H9 (cell line): ENCODE measurements around the gene ZNF267. TPM values are rescaled to one million over a fixed set of nuclear protein-coding genes. Genes with fewer than 3 reads are reported as not detected.

Experiments
- DNase-seq: peaks from one replicate; pipeline ENCODE4 v3.0.0-alpha.2; 2017
- H2AFZ ChIP-seq: one replicate; pipeline ENCODE4 v1.6.1; 2013; ENCODE audit warnings: mild to moderate bottlenecking, low read length, control low read depth, moderate library complexity
- H2AK5ac ChIP-seq: 2 replicates; pipeline ENCODE4 v1.6.1; 2013; ENCODE audit warnings: low read length, control low read depth, mixed read lengths; ENCODE audit not compliant: insufficient read length
- H2BK120ac ChIP-seq: one replicate; pipeline ENCODE4 v1.6.1; 2013; ENCODE audit warnings: low read depth, mild to moderate bottlenecking, low read length, control low read depth, inconsistent platforms; ENCODE audit not compliant: poor library complexity, severe bottlenecking
- H2BK12ac ChIP-seq: 2 replicates; pipeline ENCODE4 v1.6.1; 2013; ENCODE audit warnings: low read length, control low read depth, mixed read lengths, low read depth; ENCODE audit not compliant: insufficient read length
- H2BK15ac ChIP-seq: 2 replicates; pipeline ENCODE4 v1.6.1; 2013; ENCODE audit warnings: low read depth, low read length, control low read depth
- H2BK20ac ChIP-seq: one replicate; pipeline ENCODE4 v1.6.1; 2013; ENCODE audit warnings: low read depth, mild to moderate bottlenecking, low read length, control low read depth, inconsistent platforms; ENCODE audit not compliant: poor library complexity, severe bottlenecking
- H2BK5ac ChIP-seq: 2 replicates; pipeline ENCODE4 v1.6.1; 2013; ENCODE audit warnings: low read length, control low read depth, mixed read lengths; ENCODE audit not compliant: insufficient read length
- H3K14ac ChIP-seq: 2 replicates; pipeline ENCODE4 v1.6.1; 2013; ENCODE audit warnings: low read length, control low read depth; ENCODE audit not compliant: insufficient read depth
- H3K18ac ChIP-seq: 2 replicates; pipeline ENCODE4 v1.6.1; 2013; ENCODE audit warnings: low read depth, mild to moderate bottlenecking, mixed read lengths, low read length, control low read depth; ENCODE audit not compliant: insufficient read length
- H3K23ac ChIP-seq: 2 replicates; pipeline ENCODE4 v1.6.1; 2013; ENCODE audit warnings: low read length, control low read depth, mixed read lengths, low read depth; ENCODE audit not compliant: insufficient read length
- H3K23me2 ChIP-seq: 2 replicates; pipeline ENCODE4 v1.6.1; 2013; ENCODE audit warnings: low read depth, mild to moderate bottlenecking, mixed read lengths, low read length, control low read depth; ENCODE audit not compliant: insufficient read length, poor library complexity, severe bottlenecking
- H3K27ac ChIP-seq: 2 replicates; pipeline ENCODE4 v1.5.1; 2013; ENCODE audit warnings: low read length, control low read depth, mixed read lengths, low read depth; ENCODE audit not compliant: insufficient read length
- H3K27me3 ChIP-seq: 2 replicates; pipeline ENCODE4 v1.6.1; 2013; ENCODE audit warnings: low read length, control low read depth, inconsistent platforms; ENCODE audit not compliant: insufficient read depth
- H3K4ac ChIP-seq: 2 replicates; pipeline ENCODE4 v1.6.1; 2013; ENCODE audit warnings: low read depth, mild to moderate bottlenecking, control low read depth, inconsistent platforms, low read length, moderate library complexity
- H3K4me1 ChIP-seq: 2 replicates; pipeline ENCODE4 v1.6.1; 2013; ENCODE audit warnings: low read length, control low read depth, inconsistent platforms; ENCODE audit not compliant: insufficient read depth
- H3K4me2 ChIP-seq: 2 replicates; pipeline ENCODE4 v1.6.1; 2013; ENCODE audit warnings: low read length, control low read depth, mixed read lengths; ENCODE audit not compliant: insufficient read length, insufficient read depth
- H3K56ac ChIP-seq: 2 replicates; pipeline ENCODE4 v1.6.1; 2013; ENCODE audit warnings: low read depth, mild to moderate bottlenecking, mixed read lengths, low read length, control low read depth; ENCODE audit not compliant: insufficient read length
- H3K79me1 ChIP-seq: 2 replicates; pipeline ENCODE4 v1.6.1; 2013; ENCODE audit warnings: low read depth, mild to moderate bottlenecking, moderate library complexity, low read length, control low read depth, inconsistent platforms; ENCODE audit not compliant: insufficient read depth, poor library complexity, severe bottlenecking
- H3K79me2 ChIP-seq: 2 replicates; pipeline ENCODE4 v1.6.1; 2013; ENCODE audit warnings: low read length, control low read depth, inconsistent platforms; ENCODE audit not compliant: insufficient read depth
- H3K9ac ChIP-seq: 2 replicates; pipeline ENCODE4 v1.6.1; 2013; ENCODE audit warnings: low read length, control low read depth, mixed read lengths; ENCODE audit not compliant: insufficient read length; ENCODE audit errors: extremely low read depth
- H3K9me3 ChIP-seq: one replicate; pipeline ENCODE4 v1.6.1; 2013; ENCODE audit warnings: low read depth, low read length, inconsistent platforms; ENCODE audit not compliant: control insufficient read depth
- H3T11ph ChIP-seq: one replicate; pipeline ENCODE4 v1.6.1; 2013; ENCODE audit warnings: mild to moderate bottlenecking, low read length, control low read depth, inconsistent platforms
- H4K20me1 ChIP-seq: one replicate; pipeline ENCODE4 v1.6.1; 2013; ENCODE audit not compliant: control insufficient read depth, insufficient read length, insufficient read depth
- H4K5ac ChIP-seq: 2 replicates; pipeline ENCODE4 v1.6.1; 2013; ENCODE audit warnings: low read depth, mild to moderate bottlenecking, mixed read lengths, low read length, control low read depth; ENCODE audit not compliant: insufficient read length
- H4K8ac ChIP-seq: replicated peaks from 2 replicates; pipeline ENCODE4 v1.6.1; 2013; ENCODE audit warnings: low read length, control low read depth, mixed read lengths, low read depth; ENCODE audit not compliant: insufficient read length
- H4K91ac ChIP-seq: 2 replicates; pipeline ENCODE4 v1.6.1; 2013; ENCODE audit warnings: low read depth, mild to moderate bottlenecking, moderate library complexity, mixed read lengths, low read length, control low read depth; ENCODE audit not compliant: insufficient read length
- H3K27ac Mint-ChIP-seq, 3 experiments: 2 replicates in 2 of 3; 3 replicates in 1 of 3; pipeline ENCODE4 v1.8.0; 2020 to 2021; ENCODE audit warnings: mixed read lengths in 3 of 3, mild to moderate bottlenecking in 1 of 3, moderate library complexity in 1 of 3
- H3K27me3 Mint-ChIP-seq: 2 replicates; pipeline ENCODE4 v1.8.0; 2021; ENCODE audit warnings: low read depth, mild to moderate bottlenecking, moderate library complexity, mixed read lengths
- H3K36me3 Mint-ChIP-seq, 3 experiments: 2 replicates in 2 of 3; 3 replicates in 1 of 3; pipeline ENCODE4 v1.8.0; 2020 to 2021; ENCODE audit warnings: low read depth in 3 of 3, mixed read lengths in 3 of 3; ENCODE audit not compliant: insufficient read depth in 1 of 3
- H3K4me1 Mint-ChIP-seq, 2 experiments: 2 replicates each; pipeline ENCODE4 v1.8.0; 2020; ENCODE audit warnings: mixed read lengths in 2 of 2
- H3K4me3 Mint-ChIP-seq, 2 experiments: 2 replicates in 1 of 2; 3 replicates in 1 of 2; pipeline ENCODE4 v1.8.0; 2020 to 2021; ENCODE audit warnings: mild to moderate bottlenecking in 2 of 2, mixed read lengths in 2 of 2, moderate library complexity in 1 of 2
- H3K9me3 Mint-ChIP-seq, 2 experiments: 2 replicates in 1 of 2; 3 replicates in 1 of 2; pipeline ENCODE4 v1.8.0; 2020; ENCODE audit warnings: mild to moderate bottlenecking in 2 of 2, mixed read lengths in 2 of 2, moderate library complexity in 1 of 2
- WGBS: extraction: QIAGEN DNeasy Blood & Tissue Kit; methylation state at CpG from one replicate; pipeline ENCODE4 v1.1.7; 2013; ENCODE audit warnings: missing lambda C conversion rate, low lambda C conversion rate, mixed read lengths; ENCODE audit not compliant: insufficient read length; ENCODE audit errors: extremely low coverage; 5-methylcytosine and 5-hydroxymethylcytosine counted together
- total RNA-seq: library from RNA; stranded (reverse); gene quantifications from 2 replicates; pipeline ENCODE4 v1.2.1, GENCODE V29; 2021
- TF ChIP-seq, protein P1 (sequence below): fragments of 200-600 bp; sonication (generic); conservative IDR thresholded peaks from 3 replicates; pipeline ENCODE4 v1.8.0; 2021; ENCODE audit warnings: antibody characterized with exemption, mild to moderate bottlenecking

ZNF267 gene
- total RNA-seq, 1 experiment from 2014 or later, result 36.1 TPM

DNA sequence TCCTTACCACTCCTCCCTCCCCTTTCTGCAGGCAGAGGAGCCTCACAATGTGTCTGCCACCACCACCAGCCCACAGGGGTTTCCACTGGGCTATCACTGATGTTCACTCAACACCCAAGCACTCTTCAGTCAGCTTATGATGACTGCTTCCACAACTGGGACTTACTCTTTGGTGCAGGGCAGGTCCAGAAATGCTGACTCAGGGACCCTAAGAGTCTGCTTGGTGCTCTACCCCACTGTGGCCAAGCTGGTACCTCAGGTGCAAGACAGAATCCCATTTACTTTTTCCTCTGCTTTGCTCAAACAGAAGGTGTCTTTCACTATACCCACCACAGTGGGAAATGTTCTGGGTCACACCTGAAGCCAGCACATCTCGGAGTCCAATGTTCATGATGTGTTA lies 40.1 kb downstream of the ZNF267 start:
- Histone ChIP-seq H2BK15ac (no peak overlapping the region), H3K56ac (no peak overlapping the region), H2BK12ac (no peak overlapping the region), H3K4me2 (no peak overlapping the region), H3K27me3 (no peaks in the 10 kb centered on the region), H4K8ac (no peak overlapping the region), H3K79me1 (peaks cover 2% of the 10 kb centered on the region), H3K14ac (no peak overlapping the region), H3K18ac (no peak overlapping the region), H2BK120ac (no peak overlapping the region), H3T11ph (no peak overlapping the region), H4K20me1 (no peaks in the 10 kb centered on the region), H3K9ac (no peak overlapping the region), H3K23me2 (no peaks in the 10 kb centered on the region), H3K9me3 (peaks cover 69% of the 10 kb centered on the region), H3K79me2 (no peaks in the 10 kb centered on the region; the same call in 1 of the 2 replicates), H4K5ac (no peak overlapping the region), H3K23ac (no peak overlapping the region), H4K91ac (no peak overlapping the region), H3K27ac (no peak overlapping the region), H2BK20ac (no peak overlapping the region), H2AFZ (no peak overlapping the region), H2AK5ac (no peak overlapping the region), H2BK5ac (no peak overlapping the region), H3K4me1 (no peaks in the 10 kb centered on the region), H3K4ac (no peak overlapping the region)
- H3K4me3 Mint-ChIP-seq, result no peak overlapping the region
- H3K36me3 Mint-ChIP-seq, result peaks cover 87 to 99% (median 97%) of the 10 kb centered on the region in 3 experiments
- peaks cover 4% of the 10 kb centered on the region for H3K27me3 Mint-ChIP-seq
- peaks cover 96 to 98% of the 10 kb centered on the region in 2 experiments for H3K9me3 Mint-ChIP-seq
- no CpG with 5 or more reads among the region's 1 CpG for WGBS
- no peak for DNase-seq
- TF ChIP-seq, protein P1, sequence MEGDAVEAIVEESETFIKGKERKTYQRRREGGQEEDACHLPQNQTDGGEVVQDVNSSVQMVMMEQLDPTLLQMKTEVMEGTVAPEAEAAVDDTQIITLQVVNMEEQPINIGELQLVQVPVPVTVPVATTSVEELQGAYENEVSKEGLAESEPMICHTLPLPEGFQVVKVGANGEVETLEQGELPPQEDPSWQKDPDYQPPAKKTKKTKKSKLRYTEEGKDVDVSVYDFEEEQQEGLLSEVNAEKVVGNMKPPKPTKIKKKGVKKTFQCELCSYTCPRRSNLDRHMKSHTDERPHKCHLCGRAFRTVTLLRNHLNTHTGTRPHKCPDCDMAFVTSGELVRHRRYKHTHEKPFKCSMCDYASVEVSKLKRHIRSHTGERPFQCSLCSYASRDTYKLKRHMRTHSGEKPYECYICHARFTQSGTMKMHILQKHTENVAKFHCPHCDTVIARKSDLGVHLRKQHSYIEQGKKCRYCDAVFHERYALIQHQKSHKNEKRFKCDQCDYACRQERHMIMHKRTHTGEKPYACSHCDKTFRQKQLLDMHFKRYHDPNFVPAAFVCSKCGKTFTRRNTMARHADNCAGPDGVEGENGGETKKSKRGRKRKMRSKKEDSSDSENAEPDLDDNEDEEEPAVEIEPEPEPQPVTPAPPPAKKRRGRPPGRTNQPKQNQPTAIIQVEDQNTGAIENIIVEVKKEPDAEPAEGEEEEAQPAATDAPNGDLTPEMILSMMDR, result no peak
- no peaks in the 10 kb centered on the region for H3K4me1 Mint-ChIP-seq
- no peak overlapping the region for H3K27ac Mint-ChIP-seq
